GM18499 (cell line): Measurements from ENCODE around the gene DCAF17.
"Not testable (repeated sequence)": the region's sequence is repeated elsewhere in the genome, so short reads cannot be mapped to it uniquely, and the experiment has no call there.

Experiments used
- ATAC-seq: cut with Tn5 transposase; IDR thresholded peaks from one replicate; pipeline ENCODE4 v1.9.1; 2021; ENCODE audit warnings: moderate number of reproducible peaks; ENCODE audit not compliant: insufficient read depth, unreplicated experiment

The DCAF17 gene

GRCh38 chr2:171409436-171409971 lies 24.5 kb upstream of the DCAF17 start:
- no peak for ATAC-seq

GRCh38 chr2:171410101-171410500 lies 23.9 kb upstream of the DCAF17 start:
- ATAC-seq: no peak

- ATAC-seq: no peak
These were observed 23.4 kb upstream of the DCAF17 start for GRCh38 chr2:171410624-171411023.

- no peak for ATAC-seq
These were observed 22.8 kb upstream of the DCAF17 start for GRCh38 chr2:171411214-171411613.

GRCh38 chr2:171411791-171412483 lies 22.1 kb upstream of the DCAF17 start:
- no peak for ATAC-seq

GRCh38 chr2:171412571-171413175 lies 21.4 kb upstream of the DCAF17 start:
- ATAC-seq: no peak

GRCh38 chr2:171414645-171415044 lies 19.4 kb upstream of the DCAF17 start:
- not testable (repeated sequence) for ATAC-seq

- no peak for ATAC-seq
These were observed 17.8 kb upstream of the DCAF17 start for GRCh38 chr2:171416009-171416926.

GRCh38 chr2:171419333-171419732 lies 14.7 kb upstream of the DCAF17 start:
- ATAC-seq: no peak

- ATAC-seq: no peak
These were observed 13.1 kb upstream of the DCAF17 start for GRCh38 chr2:171420728-171421563.

GRCh38 chr2:171422710-171423495 lies 11.1 kb upstream of the DCAF17 start:
- not testable (repeated sequence) for ATAC-seq

- no peak for ATAC-seq
These were observed 3.3 kb upstream of the DCAF17 start for GRCh38 chr2:171430516-171431410.

- ATAC-seq: no peak
These were observed 2.3 kb upstream of the DCAF17 start for GRCh38 chr2:171431677-171432167.

GRCh38 chr2:171432206-171432968 lies 1.6 kb upstream of the DCAF17 start:
- ATAC-seq: no peak

GRCh38 chr2:171432969-171433762 lies 860 bp upstream of the DCAF17 start:
- ATAC-seq: no peak

GRCh38 chr2:171433763-171434012 lies 338 bp upstream of the DCAF17 start, which contains the start of gene METTL8:
METTL8 (minus strand) TSS chr2:171433990; CDS start chr2:171392185, 41,805 bp downstream.
- no peak for ATAC-seq

GRCh38 chr2:171436307-171436706 lies 2.3 kb downstream of the DCAF17 start:
- ATAC-seq: no peak
